Adrenal gland (tissue), 12 donors: Measurements from ENCODE around the gene PKDCC. TPM values are rescaled to one million over a fixed set of nuclear protein-coding genes. Genes with fewer than 3 reads are reported as not detected.
A peak's percentile ranks its signal among the peaks of the same experiment; 100 is the strongest.

ENCODE experiments used
- DNase-seq, 7 donors: peaks; one replicate each; pipeline ENCODE4 v3.0.0-alpha.2; 2019 to 2020
- H3K27ac ChIP-seq, 5 donors: fragments of 200-600 bp; sonication (generic) in 4 of 5; 1 replicate in 3 of 5; 2 replicates in 2 of 5; pipeline versions ENCODE4 v1.5.1 to v1.8.0; 2016 to 2020; ENCODE audit warnings: mild to moderate bottlenecking in 1 of 5
- H3K27me3 ChIP-seq: fragments of 200-600 bp; 2 replicates; pipeline ENCODE4 v1.8.0; 2021
- H3K36me3 ChIP-seq, 2 donors: fragments of 200-600 bp; replicated peaks in 1 of 2; 1 replicate in 1 of 2; 2 replicates in 1 of 2; pipeline versions ENCODE4 v1.5.1 to v1.8.0; 2018 to 2022
- H3K4me1 ChIP-seq, 2 donors: fragments of 200-600 bp; replicated peaks in 1 of 2; 1 replicate in 1 of 2; 2 replicates in 1 of 2; pipeline versions ENCODE4 v1.5.1 to v1.8.0; 2018 to 2021
- H3K4me3 ChIP-seq, 4 donors: fragments of 200-600 bp; sonication (generic) in 3 of 4; one replicate each; pipeline ENCODE4 v1.5.1; 2016 to 2018
- H3K9me3 ChIP-seq, 3 donors: fragments of 200-600 bp; sonication (generic) in 1 of 3; replicated peaks in 1 of 3; 1 replicate in 2 of 3; 2 replicates in 1 of 3; pipeline versions ENCODE4 v1.5.1 to v1.8.0; 2016 to 2021
- POLR2A ChIP-seq, 2 donors: fragments of 450-650 bp; IDR thresholded peaks; one replicate each; pipeline ENCODE4 v1.6.1; 2017; ENCODE audit warnings: antibody characterized with exemption in 2 of 2, mild to moderate bottlenecking in 2 of 2, moderate library complexity in 1 of 2
- WGBS, 4 donors: extraction: QIAGEN DNeasy Blood & Tissue Kit in 2 of 4; methylation state at CpG; one replicate each; pipeline versions ENCODE4 v1.1.5 to v1.1.7; 2013 to 2017; 5-methylcytosine and 5-hydroxymethylcytosine counted together
- intact Hi-C, 2 donors: fragments of 100-400 bp; cut with DNase I; formaldehyde crosslinking; loops; one replicate each; pipeline versions ENCODE4 v1.14.1 to v1.15.0; 2022 to 2023
- polyA plus RNA-seq, 3 donors: library from polyadenylated mRNA; stranded (reverse); fragments of 200-250 nt in 2 of 3; fragments of 350-450 nt in 1 of 3; fragmentation: Illumina TruSeq in 1 of 3; extraction: RNeasy Lipid Tissue Mini Kit (QIAGEN cat#74804) in 1 of 3; gene quantifications; one replicate each; pipeline ENCODE4 v1.2.3, GENCODE V29; 2013 to 2014
- total RNA-seq, 9 donors: library from RNA; depleted of rRNA in 4 of 9; stranded (reverse); fragments of >200 nt in 4 of 9; fragments of 120-200 nt in 1 of 9; fragmentation: NEBNext Ultra II Directional in 1 of 9; extraction: Animal tissue kit (Norgen Biotek cat#: 25700) in 1 of 9; gene quantifications; one replicate each; pipeline versions ENCODE4 v1.1.0 to v1.2.4, GENCODE V29; 2013 to 2023
- TF ChIP-seq, protein P1 (sequence below), 6 experiments: fragments of 450-650 bp in 4 of 6; fragments of 200-600 bp in 2 of 6; sonication (generic) in 1 of 6; IDR thresholded peaks; 1 replicate in 5 of 6; 2 replicates in 1 of 6; pipeline versions ENCODE4 v1.5.1 to v1.8.0; 2016 to 2021; ENCODE audit warnings: antibody characterized with exemption in 6 of 6, mild to moderate bottlenecking in 2 of 6, moderate library complexity in 1 of 6
- donor health status: healthy with polysubstance abuse.
- donor health status: Bipolar disorder and iron deficiency.
- donor health status: DM: yes; HTN: yes; CAD: no.
- donor health status: DM: no; HTN: no; CAD: no.
- donor health status: DM: no; HTN: no; CAD: no.
- donor health status: DM: yes; HTN: yes; CAD: no.

The PKDCC gene
- total and polyA plus RNA-seq, 12 donors: 29.7 to 170 (median 51.5) TPM

DNA sequence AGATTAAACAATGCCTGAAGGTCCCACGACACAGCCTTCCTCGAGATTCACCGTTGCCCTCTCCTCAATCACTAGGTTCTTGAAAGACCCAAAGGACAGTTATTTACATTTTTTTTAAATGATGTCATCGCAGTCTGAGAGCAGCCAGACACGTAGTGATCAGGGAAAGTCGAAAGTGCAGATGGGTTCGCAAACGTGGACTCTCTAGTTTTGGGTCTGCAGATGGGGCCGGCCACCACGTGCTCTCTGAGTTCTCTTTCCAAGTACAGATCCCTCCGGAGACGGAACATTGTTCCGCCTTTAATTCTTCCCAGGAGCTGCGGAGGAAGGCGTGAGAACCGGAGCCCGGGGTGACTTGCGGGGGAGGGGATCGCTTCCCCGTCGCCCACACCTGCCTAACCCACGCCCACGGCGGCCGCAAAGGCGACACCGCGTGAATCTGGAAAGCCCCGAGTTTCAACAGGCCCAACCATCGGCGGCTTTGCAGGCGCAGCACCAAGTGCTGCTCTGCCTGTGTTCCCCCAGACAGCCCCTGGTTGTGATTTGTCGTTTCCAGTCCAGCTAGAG, 54.3 kb downstream of the PKDCC start:
- 20 to 27% (median 25%) methylated on average over 22 to 33 of the region's 33 CpGs for WGBS, 4 donors
- no peaks in the 10 kb centered on the region for H3K36me3 ChIP-seq
- H3K4me3 ChIP-seq: peak overlapping the region in 1 of 4 donors; percentile 54
- peak; percentile 51 to 77 (median 59) for DNase-seq
- H3K4me1 ChIP-seq: peaks cover 19 to 38% of the 10 kb centered on the region in 2 donors
- H3K27ac ChIP-seq: peak overlapping the region in 4 of 5 donors; percentile 59 to 90 (median 76)
- no peaks in the 10 kb centered on the region for H3K9me3 ChIP-seq
- TF ChIP-seq POLR2A (IDR thresholded peaks at IDR 0.05): no peak
- TF ChIP-seq, protein P1, sequence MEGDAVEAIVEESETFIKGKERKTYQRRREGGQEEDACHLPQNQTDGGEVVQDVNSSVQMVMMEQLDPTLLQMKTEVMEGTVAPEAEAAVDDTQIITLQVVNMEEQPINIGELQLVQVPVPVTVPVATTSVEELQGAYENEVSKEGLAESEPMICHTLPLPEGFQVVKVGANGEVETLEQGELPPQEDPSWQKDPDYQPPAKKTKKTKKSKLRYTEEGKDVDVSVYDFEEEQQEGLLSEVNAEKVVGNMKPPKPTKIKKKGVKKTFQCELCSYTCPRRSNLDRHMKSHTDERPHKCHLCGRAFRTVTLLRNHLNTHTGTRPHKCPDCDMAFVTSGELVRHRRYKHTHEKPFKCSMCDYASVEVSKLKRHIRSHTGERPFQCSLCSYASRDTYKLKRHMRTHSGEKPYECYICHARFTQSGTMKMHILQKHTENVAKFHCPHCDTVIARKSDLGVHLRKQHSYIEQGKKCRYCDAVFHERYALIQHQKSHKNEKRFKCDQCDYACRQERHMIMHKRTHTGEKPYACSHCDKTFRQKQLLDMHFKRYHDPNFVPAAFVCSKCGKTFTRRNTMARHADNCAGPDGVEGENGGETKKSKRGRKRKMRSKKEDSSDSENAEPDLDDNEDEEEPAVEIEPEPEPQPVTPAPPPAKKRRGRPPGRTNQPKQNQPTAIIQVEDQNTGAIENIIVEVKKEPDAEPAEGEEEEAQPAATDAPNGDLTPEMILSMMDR (IDR thresholded peaks at IDR 0.05): no peak
- no peaks in the 10 kb centered on the region for H3K27me3 ChIP-seq
- intact Hi-C loops: loop anchor here in 1 of 2 donors (10.0 kb wide), 1 partner anchor 73 kb away; no protein-coding TSS in a partner anchor

DNA sequence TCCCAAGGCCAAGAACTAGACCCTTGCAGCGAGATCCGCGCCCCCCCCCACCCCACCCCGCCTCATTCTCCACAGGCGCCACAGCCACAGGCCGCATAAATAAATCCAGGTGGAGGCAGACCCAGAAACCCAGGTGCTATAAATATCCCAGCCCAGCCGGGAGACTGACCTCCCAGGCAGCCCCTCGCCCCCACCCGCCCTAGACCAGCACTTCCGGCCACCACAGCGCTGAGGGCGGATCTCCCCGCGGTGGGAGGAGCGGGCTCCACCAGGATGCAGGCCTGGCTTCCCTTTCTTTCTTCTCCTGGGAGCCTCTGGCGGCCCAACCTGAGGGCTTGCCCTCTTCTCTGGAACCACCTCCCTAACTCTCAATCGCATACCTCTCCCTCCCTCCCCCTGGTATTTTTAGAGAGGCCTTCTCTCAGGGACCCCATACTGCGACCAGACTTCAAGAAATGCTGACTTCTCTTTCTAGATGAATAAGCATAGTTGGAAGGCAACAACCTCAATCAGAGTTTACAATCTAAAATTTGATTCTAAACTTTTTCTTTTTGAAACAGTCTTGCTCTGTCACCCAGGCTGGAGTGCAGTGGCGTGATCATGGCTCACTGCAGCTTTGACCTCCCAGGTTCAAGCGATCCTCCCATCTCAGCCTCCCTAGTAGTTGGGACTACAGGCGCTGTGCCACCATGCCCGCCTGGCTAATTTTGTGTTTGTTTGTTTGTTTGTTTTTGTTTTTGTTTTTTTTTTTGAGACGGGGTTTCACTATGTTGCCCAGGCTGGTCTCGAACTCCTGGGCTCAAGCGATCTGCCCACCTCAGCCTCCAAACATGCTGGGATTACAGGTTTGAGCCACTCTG, 55.0 kb downstream of the PKDCC start:
- H3K4me1 ChIP-seq: peaks cover 19 to 38% of the 10 kb centered on the region in 2 donors
- peak overlapping the region in 4 of 5 donors; percentile 59 to 90 (median 76) for H3K27ac ChIP-seq
- peak overlapping the region in 1 of 4 donors; percentile 54 for H3K4me3 ChIP-seq
- no peaks in the 10 kb centered on the region for H3K27me3 ChIP-seq
- 50 to 73% (median 61%) methylated on average over 19 to 25 of the region's 25 CpGs for WGBS, 4 donors
- TF ChIP-seq POLR2A (IDR thresholded peaks at IDR 0.05): no peak
- TF ChIP-seq, protein P1 (IDR thresholded peaks at IDR 0.05): no peak
- peak in 6 of 7 donors; percentile 41 to 75 (median 46) for DNase-seq
- intact Hi-C loops: loop anchor here in 1 of 2 donors (10.0 kb wide), 1 partner anchor 72 kb away; no protein-coding TSS in a partner anchor
- H3K9me3 ChIP-seq: no peaks in the 10 kb centered on the region
- no peaks in the 10 kb centered on the region for H3K36me3 ChIP-seq

DNA sequence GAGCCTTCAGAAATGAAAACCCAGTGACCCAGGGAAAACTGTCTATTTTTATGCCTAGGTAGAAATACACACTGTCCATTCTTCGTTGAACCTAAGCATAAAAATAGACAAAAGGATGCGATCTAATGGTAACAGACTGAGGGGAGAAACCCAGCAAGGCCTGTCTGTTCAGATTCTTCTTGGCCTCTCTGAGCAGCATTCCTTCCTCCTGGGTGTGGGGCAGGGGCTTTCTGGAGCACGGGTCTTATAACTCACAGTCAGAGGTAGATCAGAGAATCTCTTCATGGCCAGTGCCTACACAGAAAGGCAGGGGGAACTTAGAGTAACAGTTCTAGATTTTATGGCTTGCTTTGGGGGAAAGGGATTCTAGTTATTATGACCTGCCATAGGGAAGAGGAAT, 56.0 kb downstream of the PKDCC start:
- Histone ChIP-seq H3K27ac (no peak overlapping the region), H3K36me3 (no peaks in the 10 kb centered on the region), H3K4me1 (peaks cover 18 to 31% of the 10 kb centered on the region in 2 donors), H3K27me3 (no peaks in the 10 kb centered on the region), H3K9me3 (no peaks in the 10 kb centered on the region), H3K4me3 (no peak overlapping the region)
- intact Hi-C loops: loop anchor here in 1 of 2 donors (10.0 kb wide), 1 partner anchor 71 kb away; no protein-coding TSS in a partner anchor
- peak in 2 of 7 donors; percentile 9 to 41 for DNase-seq
- no peak for TF ChIP-seq POLR2A (IDR thresholded peaks at IDR 0.05)
- TF ChIP-seq, protein P1 (IDR thresholded peaks at IDR 0.05): no peak
- WGBS, 4 donors: 65 to 89% (median 76%) methylated on average over 3 of the region's 3 CpGs

DNA sequence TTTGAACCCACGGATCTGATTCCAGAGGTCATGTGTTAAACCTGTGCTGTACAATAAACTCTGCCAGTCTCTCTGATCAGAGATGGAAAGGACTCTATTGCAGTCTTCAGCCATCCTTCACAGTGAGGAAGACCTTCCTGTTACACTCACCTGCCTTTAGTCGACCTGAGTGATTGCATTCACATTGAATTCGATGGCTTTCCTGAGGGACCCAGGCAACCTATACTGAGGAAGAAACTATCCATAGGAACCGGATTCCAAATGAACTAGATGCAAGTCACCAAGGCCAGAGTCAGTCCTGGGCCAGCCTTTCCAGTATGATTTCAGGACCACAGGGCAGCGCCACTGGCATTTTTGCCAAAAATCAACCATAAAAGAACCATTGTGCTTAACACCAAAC, 56.8 kb downstream of the PKDCC start:
- 91 to 95% (median 92%) methylated on average over 5 of the region's 5 CpGs for WGBS, 4 donors
- intact Hi-C loops: loop anchor here in 1 of 2 donors (10.0 kb wide), 1 partner anchor 70 kb away; no protein-coding TSS in a partner anchor
- H3K27ac ChIP-seq: no peak overlapping the region

More for the DNA sequence above, 56.8 kb downstream of the PKDCC start:
- no peaks in the 10 kb centered on the region for H3K36me3 ChIP-seq
- TF ChIP-seq POLR2A (IDR thresholded peaks at IDR 0.05): no peak
- TF ChIP-seq, protein P1 (IDR thresholded peaks at IDR 0.05): no peak
- no peaks in the 10 kb centered on the region for H3K27me3 ChIP-seq
- DNase-seq: peak in 2 of 7 donors; percentile 13 to 35
- no peak overlapping the region for H3K4me3 ChIP-seq
- peaks cover 12 to 23% of the 10 kb centered on the region in 2 donors for H3K4me1 ChIP-seq
- H3K9me3 ChIP-seq: no peaks in the 10 kb centered on the region
